ENCODE data around the gene SLBP. TPM values are rescaled to one million over a fixed set of nuclear protein-coding genes. Genes with fewer than 3 reads are reported as not detected.

Gene SLBP
- polyA plus RNA-seq, 1 experiment: 72.0 TPM

GRCh38 chr4:1743551-1743950 lies 31.4 kb upstream of the SLBP start:
- no peak overlapping the region for H3K4me3 ChIP-seq (ENCODE audit: low read depth, low read length)
- no peak for DNase-seq (ENCODE audit: low read depth, low spot score)
- H3K27me3 ChIP-seq (ENCODE audit: control insufficient read depth, insufficient read depth, low read length): no peaks in the 10 kb centered on the region
- TF ChIP-seq, protein P1, sequence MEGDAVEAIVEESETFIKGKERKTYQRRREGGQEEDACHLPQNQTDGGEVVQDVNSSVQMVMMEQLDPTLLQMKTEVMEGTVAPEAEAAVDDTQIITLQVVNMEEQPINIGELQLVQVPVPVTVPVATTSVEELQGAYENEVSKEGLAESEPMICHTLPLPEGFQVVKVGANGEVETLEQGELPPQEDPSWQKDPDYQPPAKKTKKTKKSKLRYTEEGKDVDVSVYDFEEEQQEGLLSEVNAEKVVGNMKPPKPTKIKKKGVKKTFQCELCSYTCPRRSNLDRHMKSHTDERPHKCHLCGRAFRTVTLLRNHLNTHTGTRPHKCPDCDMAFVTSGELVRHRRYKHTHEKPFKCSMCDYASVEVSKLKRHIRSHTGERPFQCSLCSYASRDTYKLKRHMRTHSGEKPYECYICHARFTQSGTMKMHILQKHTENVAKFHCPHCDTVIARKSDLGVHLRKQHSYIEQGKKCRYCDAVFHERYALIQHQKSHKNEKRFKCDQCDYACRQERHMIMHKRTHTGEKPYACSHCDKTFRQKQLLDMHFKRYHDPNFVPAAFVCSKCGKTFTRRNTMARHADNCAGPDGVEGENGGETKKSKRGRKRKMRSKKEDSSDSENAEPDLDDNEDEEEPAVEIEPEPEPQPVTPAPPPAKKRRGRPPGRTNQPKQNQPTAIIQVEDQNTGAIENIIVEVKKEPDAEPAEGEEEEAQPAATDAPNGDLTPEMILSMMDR (IDR thresholded peaks at IDR 0.05; ENCODE audit: low read depth, low read length): no peak
- ChIA-PET POLR2A (no interaction called here), CTCF (interaction anchor here (0.9 to 2.6 kb wide), 2 partner anchors 66 to 69 kb away, joined by 3 to 29 read pairs; no protein-coding TSS in a partner anchor)
- H3K9me3 ChIP-seq (ENCODE audit: control insufficient read depth, insufficient read depth, low read length): peaks cover 10% of the 10 kb centered on the region
- no peak overlapping the region for H3K27ac ChIP-seq (ENCODE audit: low read depth, low read length)

- H3K4me3 ChIP-seq (ENCODE audit: low read depth, low read length): no peak overlapping the region
- ChIA-PET POLR2A (no interaction called here), CTCF (no interaction called here)
- H3K27ac ChIP-seq (ENCODE audit: low read depth, low read length): no peak overlapping the region
- peaks cover 33% of the 10 kb centered on the region for H3K9me3 ChIP-seq (ENCODE audit: control insufficient read depth, insufficient read depth, low read length)
- no peak for DNase-seq (ENCODE audit: low read depth, low spot score)
- H3K27me3 ChIP-seq (ENCODE audit: control insufficient read depth, insufficient read depth, low read length): no peaks in the 10 kb centered on the region
- TF ChIP-seq, protein P1 (IDR thresholded peaks at IDR 0.05; ENCODE audit: low read depth, low read length): no peak
Measured at GRCh38 chr4:1741208-1741607, 29.1 kb upstream of the SLBP start.

DNA sequence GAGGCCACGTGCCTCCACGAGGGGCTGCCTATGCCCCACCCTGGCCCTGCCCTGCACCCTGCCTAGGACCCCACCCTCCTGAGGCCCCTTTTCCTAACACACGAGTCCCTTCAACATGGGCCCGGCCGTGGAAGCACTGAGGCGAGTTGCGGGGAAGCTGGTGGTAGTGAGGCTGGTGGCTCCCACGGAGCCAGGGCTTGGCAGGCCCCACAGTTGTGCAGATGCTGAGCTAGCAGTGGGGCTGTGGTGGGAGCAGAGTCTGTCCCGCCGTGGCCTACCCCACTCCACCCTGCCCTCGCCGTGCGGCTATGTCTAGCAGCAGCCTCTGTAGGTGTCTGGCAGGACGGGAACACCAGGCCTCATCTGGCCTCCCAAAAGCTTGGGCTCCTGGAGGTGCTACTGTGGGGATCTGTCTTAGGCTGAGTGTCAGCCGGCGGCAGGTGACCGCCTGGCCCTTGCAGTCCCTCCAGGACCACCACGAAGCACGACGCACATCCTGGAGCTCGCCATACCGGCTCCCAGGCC lies 28.0 kb upstream of the SLBP start:
- CTCF ChIA-PET: interaction anchor here (1.1 kb wide), 1 partner anchor 13 kb away, joined by 4 read pairs; no protein-coding TSS in a partner anchor
- Histone ChIP-seq H3K27ac (ENCODE audit: low read depth, low read length) (no peak overlapping the region), H3K9me3 (ENCODE audit: control insufficient read depth, insufficient read depth, low read length) (peaks cover 35% of the 10 kb centered on the region), H3K27me3 (ENCODE audit: control insufficient read depth, insufficient read depth, low read length) (no peaks in the 10 kb centered on the region), H3K4me3 (ENCODE audit: low read depth, low read length) (no peak overlapping the region)
- TF ChIP-seq, protein P1 (IDR thresholded peaks at IDR 0.05; ENCODE audit: low read depth, low read length): no peak
- POLR2A ChIA-PET: interaction anchor here (0.6 kb wide), 1 partner anchor 10 kb away, joined by 3 read pairs; no protein-coding TSS in a partner anchor
- no peak for DNase-seq (ENCODE audit: low read depth, low spot score)

DNA sequence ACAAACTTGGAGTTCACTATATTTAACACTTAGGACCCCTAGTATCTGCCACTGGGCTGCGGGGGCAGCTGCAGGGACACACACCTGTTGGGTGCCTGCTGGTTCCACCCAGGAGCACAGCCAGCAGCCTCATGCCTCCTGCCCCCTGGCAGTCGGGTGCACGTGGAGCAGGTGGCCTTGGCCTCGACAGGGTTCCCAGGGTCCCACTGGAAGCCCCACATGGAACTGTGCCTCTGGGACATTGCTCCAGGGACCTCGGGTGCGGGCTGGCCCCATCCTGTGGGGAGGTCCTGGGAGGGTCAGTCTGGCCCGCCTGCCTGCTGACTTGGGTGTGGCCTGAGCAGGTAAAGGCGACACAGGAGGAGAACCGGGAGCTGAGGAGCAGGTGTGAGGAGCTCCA lies 27.2 kb upstream of the SLBP start:
- Histone ChIP-seq H3K27ac (ENCODE audit: low read depth, low read length) (no peak overlapping the region), H3K4me3 (ENCODE audit: low read depth, low read length) (no peak overlapping the region), H3K27me3 (ENCODE audit: control insufficient read depth, insufficient read depth, low read length) (no peaks in the 10 kb centered on the region), H3K9me3 (ENCODE audit: control insufficient read depth, insufficient read depth, low read length) (peaks cover 35% of the 10 kb centered on the region)
- ChIA-PET CTCF (interaction anchor here (1.1 kb wide), 1 partner anchor 13 kb away, joined by 4 read pairs; no protein-coding TSS in a partner anchor), POLR2A (interaction anchor here (0.5 kb wide), 1 partner anchor 98 kb away, joined by 4 read pairs; no protein-coding TSS in a partner anchor)
- no peak for DNase-seq (ENCODE audit: low read depth, low spot score)
- TF ChIP-seq, protein P1 (IDR thresholded peaks at IDR 0.05; ENCODE audit: low read depth, low read length): no peak

DNA sequence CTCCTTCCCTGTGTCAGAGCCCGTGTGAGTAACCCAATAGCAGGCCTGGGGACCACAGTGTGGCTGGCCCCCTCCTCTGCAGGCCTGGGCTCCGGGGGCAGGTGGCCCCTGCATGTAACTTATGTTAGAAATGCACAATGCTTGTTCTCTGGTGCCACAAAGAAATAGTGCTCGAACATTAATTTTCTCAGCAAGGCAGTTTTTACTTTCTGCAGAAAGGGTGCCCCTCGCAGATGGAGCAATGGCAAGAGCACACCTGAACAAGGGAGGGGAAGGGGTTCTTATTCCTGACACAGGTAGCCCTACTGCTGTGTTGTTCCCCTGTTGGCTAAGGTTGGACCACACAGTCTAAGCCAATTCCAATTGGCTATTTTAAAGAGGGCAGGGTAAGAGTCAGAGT lies 26.3 kb upstream of the SLBP start:
- TF ChIP-seq, protein P1 (IDR thresholded peaks at IDR 0.05; ENCODE audit: low read depth, low read length): no peak
- DNase-seq (ENCODE audit: low read depth, low spot score): no peak
- H3K4me3 ChIP-seq (ENCODE audit: low read depth, low read length): no peak overlapping the region
- H3K9me3 ChIP-seq (ENCODE audit: control insufficient read depth, insufficient read depth, low read length): peaks cover 35% of the 10 kb centered on the region
- ChIA-PET POLR2A (no interaction called here), CTCF (interaction anchor here (1.4 kb wide), 1 partner anchor 12 kb away, joined by 6 read pairs; no protein-coding TSS in a partner anchor)
- no peak overlapping the region for H3K27ac ChIP-seq (ENCODE audit: low read depth, low read length)
- H3K27me3 ChIP-seq (ENCODE audit: control insufficient read depth, insufficient read depth, low read length): no peaks in the 10 kb centered on the region
